Measurements from ENCODE around the gene SLC27A1.

DNA sequence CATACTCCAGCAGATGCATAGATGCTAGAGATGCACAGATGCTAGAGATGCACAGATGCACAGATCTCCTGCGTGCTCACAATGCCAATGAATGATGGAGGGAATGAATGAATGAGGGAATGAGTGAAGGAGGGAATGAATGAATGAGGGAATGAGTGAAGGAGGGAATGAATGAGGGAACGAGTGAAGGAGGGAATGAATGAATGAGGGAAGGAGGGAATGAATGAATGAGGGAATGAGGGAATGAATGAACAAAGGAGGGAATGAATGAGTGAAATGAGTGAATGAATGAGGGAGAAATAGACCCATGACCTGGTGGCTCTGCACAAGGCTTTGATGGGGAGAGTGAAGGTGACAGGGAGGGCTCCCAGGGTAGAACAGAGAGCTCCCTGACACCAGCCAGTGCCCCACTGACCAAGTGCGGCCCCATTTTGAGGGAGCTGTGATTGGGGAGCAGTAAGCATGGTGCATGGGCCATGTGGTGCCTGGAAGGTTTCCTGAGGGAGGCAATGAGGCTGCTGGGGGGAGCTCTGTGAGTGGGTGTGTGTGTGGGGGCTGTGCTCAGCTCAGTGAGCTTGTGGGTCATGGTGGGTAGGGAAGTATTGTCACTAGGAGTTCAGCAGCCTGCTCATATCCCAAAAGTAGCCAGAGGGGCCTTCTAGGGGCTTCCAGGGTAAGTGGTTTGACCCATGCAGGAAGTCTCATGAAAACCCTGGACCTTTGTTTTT, 12.7 kb downstream of the SLC27A1 start:
- TF ChIP-seq ARNTL (CRISPR knock-in tag; IDR thresholded peaks at IDR 0.05; ENCODE audit: borderline replicate concordance, low read depth) (no peak), PPARA (CRISPR knock-in tag; IDR thresholded peaks at IDR 0.05; ENCODE audit: borderline replicate concordance) (no peak)
- TF ChIP-seq, protein P1, sequence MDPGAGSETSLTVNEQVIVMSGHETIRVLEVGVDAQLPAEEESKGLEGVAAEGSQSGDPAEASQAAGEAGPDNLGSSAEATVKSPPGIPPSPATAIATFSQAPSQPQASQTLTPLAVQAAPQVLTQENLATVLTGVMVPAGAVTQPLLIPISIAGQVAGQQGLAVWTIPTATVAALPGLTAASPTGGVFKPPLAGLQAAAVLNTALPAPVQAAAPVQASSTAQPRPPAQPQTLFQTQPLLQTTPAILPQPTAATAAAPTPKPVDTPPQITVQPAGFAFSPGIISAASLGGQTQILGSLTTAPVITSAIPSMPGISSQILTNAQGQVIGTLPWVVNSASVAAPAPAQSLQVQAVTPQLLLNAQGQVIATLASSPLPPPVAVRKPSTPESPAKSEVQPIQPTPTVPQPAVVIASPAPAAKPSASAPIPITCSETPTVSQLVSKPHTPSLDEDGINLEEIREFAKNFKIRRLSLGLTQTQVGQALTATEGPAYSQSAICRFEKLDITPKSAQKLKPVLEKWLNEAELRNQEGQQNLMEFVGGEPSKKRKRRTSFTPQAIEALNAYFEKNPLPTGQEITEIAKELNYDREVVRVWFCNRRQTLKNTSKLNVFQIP (CRISPR knock-in tag; IDR thresholded peaks at IDR 0.05; ENCODE audit: borderline replicate concordance, low read depth): no peak
